IgD-negative memory B cell (primary cell): Measurements from ENCODE around the gene NAALADL1. TPM values are rescaled to one million over a fixed set of nuclear protein-coding genes. Genes with fewer than 3 reads are reported as not detected.
A peak's percentile ranks its signal among the peaks of the same experiment; 100 is the strongest.

ENCODE experiments used
- H3K27ac Mint-ChIP-seq, 3 donors: one replicate each; pipeline ENCODE4 v1.8.0; 2020 to 2022; ENCODE audit warnings: mild to moderate bottlenecking in 3 of 3, mixed read lengths in 3 of 3, moderate library complexity in 1 of 3
- H3K27me3 Mint-ChIP-seq: one replicate; pipeline ENCODE4 v1.8.0; 2021; ENCODE audit warnings: mixed read lengths
- H3K36me3 Mint-ChIP-seq: one replicate; pipeline ENCODE4 v1.8.0; 2020; ENCODE audit warnings: mild to moderate bottlenecking, mixed read lengths
- H3K4me1 Mint-ChIP-seq, 3 donors: one replicate each; pipeline ENCODE4 v1.8.0; 2020 to 2022; ENCODE audit warnings: mixed read lengths in 3 of 3, mild to moderate bottlenecking in 1 of 3
- H3K4me3 Mint-ChIP-seq, 4 donors: one replicate each; pipeline ENCODE4 v1.8.0; 2020 to 2022; ENCODE audit warnings: mild to moderate bottlenecking in 4 of 4, mixed read lengths in 4 of 4, moderate library complexity in 3 of 4
- H3K9me3 Mint-ChIP-seq, 3 donors: one replicate each; pipeline ENCODE4 v1.8.0; 2020 to 2021; ENCODE audit warnings: mixed read lengths in 3 of 3, mild to moderate bottlenecking in 1 of 3
- polyA plus RNA-seq: library from polyadenylated mRNA; unstranded; fragments of 300-500 nt; fragmentation: Illumina TruSeq; gene quantifications from one replicate; pipeline ENCODE4 v1.2.3, GENCODE V29; 2021

The NAALADL1 gene
- polyA plus RNA-seq, 1 donor from 2014 or later = 21.5 TPM

DNA sequence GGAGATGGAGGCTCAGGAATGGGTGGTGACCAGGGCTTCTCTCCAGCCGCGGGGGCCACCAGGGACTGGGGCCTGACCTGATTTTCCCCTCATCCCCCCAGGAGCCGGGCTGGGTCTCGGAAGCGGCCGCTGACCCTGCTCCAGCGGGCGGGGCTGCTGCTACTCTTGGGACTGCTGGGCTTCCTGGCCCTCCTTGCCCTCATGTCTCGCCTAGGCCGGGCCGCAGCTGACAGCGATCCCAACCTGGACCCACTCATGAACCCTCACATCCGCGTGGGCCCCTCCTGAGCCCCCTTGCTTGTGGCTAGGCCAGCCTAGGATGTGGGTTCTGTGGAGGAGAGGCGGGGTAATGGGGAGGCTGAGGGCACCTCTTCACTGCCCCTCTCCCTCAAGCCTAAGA, 29.5 kb upstream of the NAALADL1 start:
- Mint-ChIP-seq H3K9me3 (no peaks in the 10 kb centered on the region), H3K4me3 (no peak overlapping the region), H3K4me1 (peaks cover 9 to 16% (median 12%) of the 10 kb centered on the region in 3 donors), H3K27ac (peak overlapping the region in 1 of 3 donors; percentile 86), H3K36me3 (peaks cover 4% of the 10 kb centered on the region), H3K27me3 (peaks cover 1% of the 10 kb centered on the region)

GRCh38 chr11:65087216-65087615, 28.9 kb upstream of the NAALADL1 start:
- Mint-ChIP-seq H3K4me3 (no peak overlapping the region), H3K9me3 (no peaks in the 10 kb centered on the region), H3K27me3 (peaks cover 1% of the 10 kb centered on the region), H3K4me1 (peaks cover 9 to 17% (median 11%) of the 10 kb centered on the region in 3 donors), H3K36me3 (peaks cover 4% of the 10 kb centered on the region), H3K27ac (peak overlapping the region in 1 of 3 donors; percentile 7)

- Mint-ChIP-seq H3K27ac (peak overlapping the region in 1 of 3 donors; percentile 95), H3K36me3 (peaks cover 4% of the 10 kb centered on the region), H3K4me1 (peaks cover 9 to 17% (median 11%) of the 10 kb centered on the region in 3 donors), H3K9me3 (no peaks in the 10 kb centered on the region), H3K27me3 (peaks cover 1% of the 10 kb centered on the region), H3K4me3 (peak overlapping the region in 1 of 4 donors; percentile 38)
Measured at GRCh38 chr11:65086809-65087208, 28.5 kb upstream of the NAALADL1 start.

- H3K27ac Mint-ChIP-seq = peak overlapping the region in 2 of 3 donors; percentile 64 to 95
- H3K27me3 Mint-ChIP-seq = peaks cover 1% of the 10 kb centered on the region
- H3K9me3 Mint-ChIP-seq = no peaks in the 10 kb centered on the region
- H3K36me3 Mint-ChIP-seq = peaks cover 4% of the 10 kb centered on the region
- peaks cover 9 to 19% (median 11%) of the 10 kb centered on the region in 3 donors for H3K4me1 Mint-ChIP-seq
- H3K4me3 Mint-ChIP-seq = peak overlapping the region; percentile 11 to 99 (median 62)
Measured at GRCh38 chr11:65085446-65085845, 27.1 kb upstream of the NAALADL1 start.

DNA sequence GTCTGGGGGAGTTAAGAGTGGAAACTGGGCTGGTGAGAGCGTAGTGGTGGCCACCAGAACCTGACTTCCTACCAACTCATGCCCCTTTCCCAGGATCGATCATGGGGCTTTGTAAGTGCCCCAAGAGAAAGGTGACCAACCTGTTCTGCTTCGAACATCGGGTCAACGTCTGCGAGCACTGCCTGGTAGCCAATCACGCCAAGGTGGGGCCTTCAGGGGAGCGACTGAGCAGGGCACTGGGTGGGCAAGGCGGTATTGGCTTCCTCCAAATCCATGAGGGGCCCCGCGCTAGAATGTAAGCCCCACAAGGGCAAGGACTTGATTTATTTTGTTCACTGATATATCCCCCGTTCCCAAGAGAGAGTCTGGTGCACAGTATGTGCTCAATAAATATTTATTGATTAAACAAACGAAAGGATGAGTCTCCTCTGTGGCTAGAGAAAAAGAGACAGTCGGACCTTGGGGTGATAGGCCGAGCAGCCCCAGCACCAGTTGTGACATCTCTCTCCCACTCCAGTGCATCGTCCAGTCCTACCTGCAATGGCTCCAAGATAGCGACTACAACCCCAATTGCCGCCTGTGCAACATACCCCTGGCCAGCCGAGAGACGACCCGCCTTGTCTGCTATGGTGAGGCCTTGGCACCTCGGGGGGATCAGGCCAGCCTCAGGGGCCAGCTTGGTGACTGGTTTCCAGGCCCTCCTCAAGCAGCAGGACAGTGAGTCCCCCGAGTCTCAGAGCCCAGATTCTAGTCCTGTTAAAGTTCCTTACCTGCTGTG, 26.4 kb upstream of the NAALADL1 start:
- Mint-ChIP-seq H3K27me3 (peaks cover 1% of the 10 kb centered on the region), H3K27ac (peak overlapping the region; percentile 95 to 98 (median 97)), H3K36me3 (peaks cover 2% of the 10 kb centered on the region), H3K9me3 (no peaks in the 10 kb centered on the region), H3K4me1 (peaks cover 9 to 19% (median 11%) of the 10 kb centered on the region in 3 donors), H3K4me3 (peak overlapping the region; percentile 86 to 99 (median 94))

- Mint-ChIP-seq H3K4me1 (peaks cover 9 to 19% (median 11%) of the 10 kb centered on the region in 3 donors), H3K36me3 (no peaks in the 10 kb centered on the region), H3K27ac (peak within 1 kb of the TSS; percentile 95 to 98 (median 97)), H3K4me3 (peak within 1 kb of the TSS; percentile 86 to 99 (median 94)), H3K9me3 (no peaks in the 10 kb centered on the region), H3K27me3 (peaks cover 1% of the 10 kb centered on the region)
Measured at GRCh38 chr11:65083834-65084597, 25.7 kb upstream of the NAALADL1 start, which contains the start of the genes CDCA5 and ZFPL1. CDCA5 (minus strand) TSS chr11:65084040; CDS start chr11:65083978, 62 bp downstream. ZFPL1 (plus strand) TSS chr11:65084222; CDS start chr11:65084699, 477 bp downstream.

DNA sequence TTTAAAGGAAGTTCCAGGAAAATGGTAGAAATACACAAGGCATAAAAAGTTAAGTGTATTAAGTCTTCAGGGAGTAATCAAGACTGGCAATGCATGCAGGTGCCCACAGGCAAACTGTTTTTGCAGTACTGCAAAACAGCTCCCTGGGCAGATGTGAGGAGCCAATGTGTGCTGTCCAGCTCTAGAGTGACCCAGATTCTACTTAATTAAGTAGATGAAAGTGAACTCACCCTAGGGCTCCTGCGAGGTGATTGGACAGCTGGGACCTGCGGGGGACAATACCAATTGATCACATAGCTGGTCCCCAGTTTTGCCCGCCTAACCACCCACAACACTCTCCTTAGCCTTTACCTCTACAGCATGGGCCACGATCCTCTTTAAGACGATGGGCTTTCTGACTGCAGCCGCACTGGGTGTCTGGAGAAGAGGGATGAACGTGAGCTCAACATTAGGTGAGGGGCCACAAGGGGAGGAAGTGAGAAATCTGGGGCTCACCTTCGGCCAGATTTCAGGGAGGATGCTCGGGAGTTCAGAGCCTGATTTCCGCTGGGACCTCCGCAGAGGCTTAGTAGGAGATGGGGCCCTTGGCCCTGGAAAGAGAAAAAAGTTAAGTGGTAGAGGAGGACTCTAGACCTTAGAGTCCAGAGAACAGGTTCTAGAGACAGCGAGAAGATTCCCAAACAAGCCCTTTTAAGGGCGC, 24.9 kb upstream of the NAALADL1 start:
- Mint-ChIP-seq H3K27ac (peak overlapping the region; percentile 95 to 98 (median 97)), H3K4me3 (peak overlapping the region; percentile 86 to 99 (median 94)), H3K36me3 (no peaks in the 10 kb centered on the region), H3K27me3 (peaks cover 1% of the 10 kb centered on the region), H3K9me3 (no peaks in the 10 kb centered on the region), H3K4me1 (peaks cover 14 to 23% (median 16%) of the 10 kb centered on the region in 3 donors)

DNA sequence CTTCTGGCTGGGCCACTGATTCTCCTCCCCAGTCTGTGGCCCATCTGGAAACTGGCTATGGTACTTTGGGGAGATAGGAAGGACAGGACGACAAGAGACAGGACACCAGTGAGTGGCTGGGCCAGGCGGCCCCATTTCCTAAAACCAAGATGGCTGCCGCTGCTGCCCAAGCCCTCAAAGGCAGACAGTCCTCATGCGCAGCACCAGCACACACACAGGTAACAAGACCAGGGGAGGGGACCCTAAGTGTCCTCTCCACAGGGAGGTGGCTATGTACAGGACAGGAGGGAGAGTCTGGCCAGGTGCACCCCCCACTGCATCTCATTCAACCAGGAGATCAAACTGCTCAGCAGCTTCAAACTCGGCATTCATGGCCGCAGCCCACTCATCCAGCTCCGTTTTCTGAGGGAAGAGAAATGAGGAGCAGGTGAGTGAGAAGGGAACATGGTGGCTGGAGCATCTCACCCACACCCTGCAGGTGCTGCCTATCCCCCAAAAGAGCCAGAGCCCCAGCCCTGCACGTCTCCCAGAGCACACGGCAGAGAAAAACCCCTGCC, 20.5 kb upstream of the NAALADL1 start:
- no peaks in the 10 kb centered on the region for H3K27me3 Mint-ChIP-seq
- H3K4me3 Mint-ChIP-seq = peak overlapping the region in 1 of 4 donors; percentile 81
- H3K9me3 Mint-ChIP-seq = no peaks in the 10 kb centered on the region
- H3K36me3 Mint-ChIP-seq = no peaks in the 10 kb centered on the region
- peaks cover 11 to 16% (median 16%) of the 10 kb centered on the region in 3 donors for H3K4me1 Mint-ChIP-seq
- H3K27ac Mint-ChIP-seq = peak overlapping the region in 1 of 3 donors; percentile 96

- Mint-ChIP-seq H3K4me3 (peak overlapping the region in 2 of 4 donors; percentile 30 to 90), H3K36me3 (no peaks in the 10 kb centered on the region), H3K4me1 (peaks cover 9 to 14% (median 13%) of the 10 kb centered on the region in 3 donors), H3K27me3 (no peaks in the 10 kb centered on the region), H3K9me3 (no peaks in the 10 kb centered on the region), H3K27ac (peak overlapping the region in 2 of 3 donors; percentile 85 to 96)
Measured at GRCh38 chr11:65078151-65078550, 19.8 kb upstream of the NAALADL1 start.

- Mint-ChIP-seq H3K4me1 (peaks cover 9 to 12% (median 10%) of the 10 kb centered on the region in 3 donors), H3K36me3 (no peaks in the 10 kb centered on the region), H3K27ac (no peak overlapping the region), H3K4me3 (no peak overlapping the region), H3K27me3 (no peaks in the 10 kb centered on the region), H3K9me3 (no peaks in the 10 kb centered on the region)
Measured at GRCh38 chr11:65077451-65077850, 19.1 kb upstream of the NAALADL1 start.

- Mint-ChIP-seq H3K4me3 (no peak overlapping the region), H3K27ac (no peak overlapping the region), H3K36me3 (no peaks in the 10 kb centered on the region), H3K9me3 (no peaks in the 10 kb centered on the region), H3K27me3 (no peaks in the 10 kb centered on the region), H3K4me1 (peaks cover 5 to 9% (median 6%) of the 10 kb centered on the region in 3 donors)
Measured at GRCh38 chr11:65072631-65072966, 14.2 kb upstream of the NAALADL1 start.

DNA sequence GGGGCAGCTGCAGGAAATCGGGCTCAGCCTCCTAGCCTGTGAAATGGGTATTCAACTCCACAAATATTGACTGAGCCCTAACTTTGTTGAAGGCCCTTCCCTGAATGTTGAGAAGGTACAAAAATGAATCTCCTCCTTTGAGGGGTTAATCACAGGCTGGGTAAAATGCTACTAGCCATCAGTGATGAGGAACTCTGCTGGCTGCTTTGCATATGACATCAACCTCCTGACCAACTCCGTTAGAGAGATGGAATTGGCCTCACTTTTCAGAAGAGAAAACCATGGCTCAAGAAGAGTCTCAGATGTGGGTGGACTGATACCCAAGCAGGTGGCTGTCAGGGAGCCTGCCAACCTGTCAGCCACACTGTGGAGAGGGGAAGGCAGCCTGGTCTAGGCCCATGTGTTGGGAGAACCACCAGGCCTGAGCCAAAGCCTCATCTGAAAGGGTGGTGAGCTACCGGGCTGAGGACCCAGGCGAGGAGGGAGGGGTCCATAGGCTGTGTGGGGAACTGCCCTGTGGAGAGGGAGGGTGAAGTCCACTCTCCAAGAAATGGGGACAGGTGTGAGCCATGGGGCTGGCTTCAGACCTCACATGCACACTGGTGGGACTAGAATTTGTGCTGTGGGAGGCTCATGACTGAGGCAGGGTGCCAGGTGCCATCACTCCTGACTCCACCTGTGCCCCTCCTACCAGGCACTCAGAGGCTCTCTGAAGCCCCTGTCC, 13.7 kb upstream of the NAALADL1 start:
- peaks cover 5 to 9% (median 6%) of the 10 kb centered on the region in 3 donors for H3K4me1 Mint-ChIP-seq
- peak overlapping the region in 2 of 3 donors; percentile 31 to 55 for H3K27ac Mint-ChIP-seq
- H3K36me3 Mint-ChIP-seq = no peaks in the 10 kb centered on the region
- H3K27me3 Mint-ChIP-seq = no peaks in the 10 kb centered on the region
- H3K9me3 Mint-ChIP-seq = no peaks in the 10 kb centered on the region
- peak overlapping the region in 1 of 4 donors; percentile 12 for H3K4me3 Mint-ChIP-seq

DNA sequence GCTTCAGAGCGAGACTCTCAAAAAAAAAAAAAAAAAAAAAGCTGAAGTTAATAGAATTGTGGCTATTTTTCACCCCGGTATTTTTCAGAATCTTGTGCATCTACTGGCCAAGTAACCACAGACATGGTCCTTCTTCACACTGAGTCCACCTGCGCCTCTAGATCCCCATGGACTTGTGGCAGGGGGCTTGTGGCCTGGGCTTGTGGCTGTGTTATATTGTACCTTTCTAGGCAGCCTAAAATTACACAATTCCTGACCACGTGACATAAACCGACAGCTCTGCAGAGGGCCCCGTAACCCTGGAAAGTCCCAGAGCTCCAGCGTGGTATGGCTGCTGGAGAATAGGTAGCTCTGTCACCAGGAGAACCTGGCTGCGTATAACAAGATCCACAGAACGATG, 10.9 kb upstream of the NAALADL1 start:
- Mint-ChIP-seq H3K27me3 (no peaks in the 10 kb centered on the region), H3K27ac (no peak overlapping the region)

DNA sequence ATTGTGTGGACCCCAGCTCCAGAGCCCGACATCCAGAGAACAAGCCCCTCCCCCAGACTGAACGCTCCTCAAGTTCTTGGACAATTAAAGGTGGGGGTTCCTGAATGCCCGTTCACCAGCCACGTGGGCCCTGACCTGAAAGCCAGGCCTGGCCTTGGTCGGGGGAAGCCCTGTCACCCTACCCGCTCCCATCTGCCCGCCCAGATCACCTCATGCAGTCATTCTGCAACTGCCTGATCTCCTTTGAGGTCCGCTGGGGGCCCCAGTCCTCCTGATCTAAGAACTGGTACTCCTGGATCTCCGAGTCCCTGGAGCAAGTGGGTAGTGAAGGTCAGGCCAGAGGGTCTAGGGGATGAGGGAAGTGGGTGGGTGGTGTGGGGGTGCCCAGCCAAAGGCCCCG, 9.1 kb upstream of the NAALADL1 start:
- H3K4me1 Mint-ChIP-seq = peaks cover 4 to 9% (median 5%) of the 10 kb centered on the region in 3 donors
- H3K27me3 Mint-ChIP-seq = no peaks in the 10 kb centered on the region
- no peaks in the 10 kb centered on the region for H3K36me3 Mint-ChIP-seq
- no peak overlapping the region for H3K27ac Mint-ChIP-seq
- no peak overlapping the region for H3K4me3 Mint-ChIP-seq
- no peaks in the 10 kb centered on the region for H3K9me3 Mint-ChIP-seq

More for the DNA sequence above, 10.9 kb upstream of the NAALADL1 start:
- Mint-ChIP-seq H3K4me1 (peaks cover 5 to 9% (median 6%) of the 10 kb centered on the region in 3 donors), H3K36me3 (no peaks in the 10 kb centered on the region), H3K9me3 (no peaks in the 10 kb centered on the region), H3K4me3 (no peak overlapping the region)
